ENCODE results near the gene FOXP3. TPM values are rescaled to one million over a fixed set of nuclear protein-coding genes. Genes with fewer than 3 reads are reported as not detected.

The FOXP3 gene
- total RNA-seq, 4 donors from 2014 or later, result 0.20 to 0.42 TPM; not detected in 2

DNA sequence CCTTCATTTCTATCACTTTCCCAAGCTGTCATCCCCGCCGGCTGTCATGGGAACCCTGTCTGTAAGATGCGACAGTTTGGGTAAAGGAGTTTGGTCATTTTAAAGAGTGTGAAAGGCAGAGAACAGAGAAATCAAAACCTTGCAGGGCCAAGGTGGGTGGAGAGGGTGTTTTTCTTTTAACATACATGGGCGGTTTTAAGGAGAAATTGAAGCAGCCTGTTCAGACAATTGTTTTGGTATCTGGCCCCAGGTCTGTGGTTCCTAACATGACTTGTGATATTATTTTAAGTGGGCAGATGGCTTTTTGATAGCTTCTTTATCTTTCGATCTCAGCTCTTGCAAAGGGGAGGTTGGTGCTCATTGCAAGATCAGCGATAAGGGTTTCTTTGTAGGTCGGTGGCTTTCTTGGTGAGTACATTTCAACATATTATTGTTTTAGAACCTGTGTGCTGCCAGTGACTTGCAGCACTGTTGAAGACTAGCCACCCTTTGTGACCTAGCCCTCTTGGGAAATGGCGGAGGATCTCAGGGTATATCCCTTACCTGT, 8.7 kb upstream of the FOXP3 start:
- DNase-seq (ENCODE audit: low spot score in 2 of 2), result no peak
- TF ChIP-seq POLR2A (IDR thresholded peaks at IDR 0.05) (no peak), EP300 (IDR thresholded peaks at IDR 0.05) (no peak)
- TF ChIP-seq, protein P1, sequence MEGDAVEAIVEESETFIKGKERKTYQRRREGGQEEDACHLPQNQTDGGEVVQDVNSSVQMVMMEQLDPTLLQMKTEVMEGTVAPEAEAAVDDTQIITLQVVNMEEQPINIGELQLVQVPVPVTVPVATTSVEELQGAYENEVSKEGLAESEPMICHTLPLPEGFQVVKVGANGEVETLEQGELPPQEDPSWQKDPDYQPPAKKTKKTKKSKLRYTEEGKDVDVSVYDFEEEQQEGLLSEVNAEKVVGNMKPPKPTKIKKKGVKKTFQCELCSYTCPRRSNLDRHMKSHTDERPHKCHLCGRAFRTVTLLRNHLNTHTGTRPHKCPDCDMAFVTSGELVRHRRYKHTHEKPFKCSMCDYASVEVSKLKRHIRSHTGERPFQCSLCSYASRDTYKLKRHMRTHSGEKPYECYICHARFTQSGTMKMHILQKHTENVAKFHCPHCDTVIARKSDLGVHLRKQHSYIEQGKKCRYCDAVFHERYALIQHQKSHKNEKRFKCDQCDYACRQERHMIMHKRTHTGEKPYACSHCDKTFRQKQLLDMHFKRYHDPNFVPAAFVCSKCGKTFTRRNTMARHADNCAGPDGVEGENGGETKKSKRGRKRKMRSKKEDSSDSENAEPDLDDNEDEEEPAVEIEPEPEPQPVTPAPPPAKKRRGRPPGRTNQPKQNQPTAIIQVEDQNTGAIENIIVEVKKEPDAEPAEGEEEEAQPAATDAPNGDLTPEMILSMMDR (IDR thresholded peaks at IDR 0.05), result no peak
- H3K4me1 ChIP-seq, result peaks cover 0 to 45% (median 18%) of the 10 kb centered on the region in 4 donors

DNA sequence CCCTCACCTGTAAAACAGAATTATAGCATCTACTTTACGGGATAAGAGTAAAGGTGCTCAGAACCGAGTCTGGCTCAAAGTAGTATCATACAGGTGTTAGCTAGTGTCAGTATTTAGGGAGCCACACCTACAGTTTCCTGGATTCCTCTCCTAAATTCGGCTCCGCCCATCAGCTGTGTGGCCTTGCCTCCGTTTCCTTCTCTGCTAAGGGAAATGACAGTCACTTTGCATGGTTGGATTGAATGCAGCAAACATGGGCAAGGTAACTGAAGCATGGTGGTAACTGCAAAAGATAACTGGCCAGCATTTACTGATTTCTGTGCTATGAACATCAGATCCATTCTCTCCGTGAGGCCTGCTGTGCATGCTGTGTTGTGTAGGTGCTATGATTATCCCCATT, 7.9 kb upstream of the FOXP3 start:
- 60 to 67% methylated on average over 5 to 6 of the region's 6 CpGs for WGBS, 2 donors
- H3K36me3 ChIP-seq, result no peaks in the 10 kb centered on the region
- no peaks in the 10 kb centered on the region for H3K9me3 ChIP-seq
- peaks cover 0 to 45% (median 18%) of the 10 kb centered on the region in 4 donors for H3K4me1 ChIP-seq
- H3K4me3 ChIP-seq, result no peak overlapping the region
- H3K27ac ChIP-seq, result no peak overlapping the region
- TF ChIP-seq EP300 (IDR thresholded peaks at IDR 0.05), result no peak
- H3K27me3 ChIP-seq, result no peaks in the 10 kb centered on the region
- DNase-seq (ENCODE audit: low spot score in 2 of 2), result no peak

More for the DNA sequence above, 8.7 kb upstream of the FOXP3 start:
- Histone ChIP-seq H3K27ac (no peak overlapping the region), H3K27me3 (no peaks in the 10 kb centered on the region), H3K9me3 (no peaks in the 10 kb centered on the region), H3K4me3 (no peak overlapping the region), H3K36me3 (no peaks in the 10 kb centered on the region)
- WGBS, 2 donors, result 81 to 85% methylated on average over 8 of the region's 8 CpGs

DNA sequence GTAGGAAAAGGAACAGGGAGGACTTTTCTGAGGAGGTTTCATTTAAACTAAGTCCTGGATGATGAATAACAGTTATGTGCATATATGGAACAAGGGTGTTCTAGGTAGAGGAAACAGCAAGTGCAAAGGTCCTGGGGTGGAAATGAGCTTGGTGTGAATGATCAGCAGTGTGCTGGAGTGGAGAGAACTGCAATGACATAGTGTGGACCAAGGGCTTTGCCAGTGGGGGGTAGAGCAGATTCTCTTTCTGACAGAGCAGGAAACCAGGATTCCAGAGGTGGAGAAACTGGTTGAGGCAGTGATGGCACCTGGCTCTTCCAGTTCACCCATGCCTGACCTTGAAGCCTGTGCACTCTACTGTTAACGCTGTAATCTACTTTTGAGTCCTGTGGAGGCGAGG, 6.8 kb upstream of the FOXP3 start:
- no peak for DNase-seq (ENCODE audit: low spot score in 2 of 2)
- Histone ChIP-seq H3K4me3 (peak overlapping the region in 1 of 4 donors; percentile 87), H3K36me3 (no peaks in the 10 kb centered on the region), H3K4me1 (peaks cover 0 to 45% (median 18%) of the 10 kb centered on the region in 4 donors), H3K27ac (no peak overlapping the region), H3K9me3 (no peaks in the 10 kb centered on the region), H3K27me3 (no peaks in the 10 kb centered on the region)
- 66 to 100% methylated on average over 2 of the region's 2 CpGs for WGBS, 2 donors
- no peak for TF ChIP-seq POLR2A (IDR thresholded peaks at IDR 0.05)
- TF ChIP-seq, protein P1 (IDR thresholded peaks at IDR 0.05), result no peak
- no peak for TF ChIP-seq EP300 (IDR thresholded peaks at IDR 0.05)

DNA sequence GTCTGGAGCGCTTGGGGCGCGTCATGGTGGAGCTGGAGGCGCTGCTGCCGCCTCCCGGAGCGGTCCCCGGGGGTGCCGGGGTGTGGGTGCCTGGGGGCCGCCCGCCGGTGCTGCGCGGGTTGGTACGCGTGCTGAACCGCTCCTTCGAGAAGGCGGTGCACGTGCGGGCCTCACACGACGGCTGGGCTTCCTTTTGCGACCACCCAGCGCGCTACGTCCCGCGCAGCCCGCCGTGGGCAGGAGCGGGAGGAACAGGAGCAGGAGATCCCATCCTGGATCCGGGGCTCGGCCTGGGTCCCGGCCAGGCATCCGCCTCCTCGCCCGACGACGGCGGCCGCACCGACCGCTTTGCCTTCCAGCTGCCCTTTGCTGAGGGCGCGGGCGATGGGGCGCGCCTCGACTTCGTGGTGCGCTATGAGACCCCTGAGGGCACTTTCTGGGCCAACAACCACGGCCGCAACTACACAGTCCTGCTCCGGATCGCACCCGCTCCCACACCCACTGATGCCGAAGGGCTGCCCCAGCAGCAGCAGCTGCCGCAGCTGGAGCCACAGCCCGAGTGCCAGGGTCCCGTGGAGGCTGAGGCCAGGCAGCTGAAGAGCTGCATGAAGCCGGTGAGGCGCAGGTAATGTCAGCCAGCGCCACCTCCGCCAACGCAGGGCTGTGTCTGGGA, 5.9 kb upstream of the FOXP3 start:
- Histone ChIP-seq H3K4me3 (peak overlapping the region; percentile 59 to 87 (median 72)), H3K27ac (peak overlapping the region; percentile 89 to 98 (median 96)), H3K27me3 (no peaks in the 10 kb centered on the region), H3K36me3 (no peaks in the 10 kb centered on the region), H3K4me1 (peaks cover 0 to 45% (median 18%) of the 10 kb centered on the region in 4 donors), H3K9me3 (no peaks in the 10 kb centered on the region)
- no peak for TF ChIP-seq EP300 (IDR thresholded peaks at IDR 0.05)
- no peak for TF ChIP-seq POLR2A (IDR thresholded peaks at IDR 0.05)
- TF ChIP-seq, protein P1 (IDR thresholded peaks at IDR 0.05), result no peak
- no peak for DNase-seq (ENCODE audit: low spot score in 2 of 2)
- 59% methylated on average over 53 of the region's 66 CpGs; no CpG with 5 or more reads in 1 of the 2 donors for WGBS, 2 donors

DNA sequence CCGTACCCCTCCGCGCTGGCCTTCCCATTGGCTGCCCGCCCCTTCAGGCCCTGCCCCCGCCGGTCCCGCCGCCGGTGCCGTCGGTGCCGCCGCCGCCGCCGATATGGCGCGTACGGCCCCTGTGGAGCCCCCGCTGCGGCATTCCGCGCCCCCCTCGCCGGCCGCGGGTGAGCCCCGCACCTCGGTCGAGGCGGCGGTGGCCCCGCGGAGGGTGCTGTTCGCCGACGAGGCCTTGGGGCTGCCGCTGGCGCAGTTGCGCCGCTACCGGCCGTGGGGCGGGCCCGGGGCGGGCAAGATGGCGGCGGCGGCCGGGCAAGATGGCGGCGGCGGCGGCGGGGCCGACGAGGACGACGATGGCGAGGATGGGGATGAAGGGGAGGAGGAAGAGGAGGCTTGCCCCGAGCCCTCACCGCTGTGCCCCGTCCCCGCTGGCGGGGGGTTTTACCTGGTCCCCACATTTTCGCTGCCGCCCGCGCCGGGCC, 5.3 kb upstream of the FOXP3 start, which contains the start of gene PPP1R3F:
PPP1R3F (plus strand) TSS at position 27 of the 482 bp plus-strand sequence; CDS start at position 104, 77 bp downstream.
- TF ChIP-seq POLR2A (IDR thresholded peaks at IDR 0.05) (peak; percentile 64 to 73), EP300 (IDR thresholded peaks at IDR 0.05) (no peak)
- no peaks in the 10 kb centered on the region for H3K9me3 ChIP-seq
- 60% methylated on average over 64 of the region's 70 CpGs; no CpG with 5 or more reads in 1 of the 2 donors for WGBS, 2 donors
- H3K36me3 ChIP-seq, result no peaks in the 10 kb centered on the region
- no peaks in the 10 kb centered on the region for H3K27me3 ChIP-seq
- no peak for DNase-seq (ENCODE audit: low spot score in 2 of 2)
- peaks cover 0 to 41% (median 18%) of the 10 kb centered on the region in 4 donors for H3K4me1 ChIP-seq
- peak within 1 kb of the TSS; percentile 59 to 87 (median 72) for H3K4me3 ChIP-seq
- H3K27ac ChIP-seq, result peak within 1 kb of the TSS; percentile 89 to 98 (median 96)
